ENCODE data around the gene CD9.
"Not testable (repeated sequence)": the region's sequence is repeated elsewhere in the genome, so short reads cannot be mapped to it uniquely, and the experiment has no call there.

Gene CD9

DNA sequence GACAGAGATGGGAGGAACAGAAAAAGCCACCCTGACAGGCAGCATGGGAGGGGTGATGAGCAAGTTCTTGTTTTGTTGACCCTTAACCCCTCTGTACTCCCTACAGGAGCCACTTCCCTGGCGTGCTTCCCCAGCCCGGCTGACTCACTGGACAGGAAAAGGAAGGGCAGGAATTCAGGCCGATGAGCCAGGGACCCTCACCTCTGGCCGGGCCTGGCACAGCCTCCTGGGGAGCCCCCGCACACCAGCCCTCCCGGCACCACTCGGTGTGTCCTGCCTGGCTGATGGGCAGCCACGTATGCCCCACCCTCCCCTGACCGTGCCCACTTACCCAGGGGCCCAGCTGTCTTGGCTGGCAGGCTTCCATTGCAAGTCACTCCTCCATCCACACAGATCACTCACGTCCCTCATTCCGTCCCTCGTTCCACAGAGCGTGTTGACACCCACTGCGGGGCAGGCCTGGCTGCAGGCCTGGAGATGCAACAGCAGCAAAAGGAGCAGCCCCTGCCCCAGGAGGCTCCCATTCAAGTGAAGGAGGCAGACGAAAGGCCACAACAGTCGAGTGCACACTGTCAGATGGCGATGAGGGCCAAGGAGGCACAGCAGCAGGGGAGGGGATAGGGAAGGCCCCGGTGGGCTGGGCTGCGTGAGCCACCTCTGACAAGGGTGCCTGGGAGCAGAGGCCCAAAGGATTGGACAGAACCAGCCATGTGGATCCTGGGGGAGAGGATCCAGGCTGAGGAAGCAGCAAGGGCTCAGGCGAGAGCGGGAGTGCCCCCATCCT lies 19.7 kb upstream of the CD9 start:
- no peak for DNase-seq

DNA sequence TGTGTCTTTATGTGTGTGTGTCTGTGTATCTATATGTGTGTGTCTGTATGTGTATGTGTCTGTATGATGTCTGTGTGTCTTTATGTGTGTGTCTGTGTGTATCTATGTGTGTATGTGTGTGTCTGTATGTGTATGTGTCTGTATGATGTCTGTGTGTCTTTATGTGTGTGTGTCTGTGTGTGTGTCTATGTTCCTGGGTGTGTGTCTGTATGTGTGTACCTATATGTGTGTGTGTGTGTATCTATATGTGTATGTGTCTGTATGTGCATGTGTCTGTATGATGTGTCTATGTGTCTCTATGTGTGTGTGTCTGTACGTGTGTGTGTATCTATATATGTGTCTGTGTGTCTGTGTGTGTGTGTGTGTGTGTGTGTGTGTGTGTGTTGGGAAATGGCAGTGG lies 19.0 kb upstream of the CD9 start:
- DNase-seq, result no peak

DNA sequence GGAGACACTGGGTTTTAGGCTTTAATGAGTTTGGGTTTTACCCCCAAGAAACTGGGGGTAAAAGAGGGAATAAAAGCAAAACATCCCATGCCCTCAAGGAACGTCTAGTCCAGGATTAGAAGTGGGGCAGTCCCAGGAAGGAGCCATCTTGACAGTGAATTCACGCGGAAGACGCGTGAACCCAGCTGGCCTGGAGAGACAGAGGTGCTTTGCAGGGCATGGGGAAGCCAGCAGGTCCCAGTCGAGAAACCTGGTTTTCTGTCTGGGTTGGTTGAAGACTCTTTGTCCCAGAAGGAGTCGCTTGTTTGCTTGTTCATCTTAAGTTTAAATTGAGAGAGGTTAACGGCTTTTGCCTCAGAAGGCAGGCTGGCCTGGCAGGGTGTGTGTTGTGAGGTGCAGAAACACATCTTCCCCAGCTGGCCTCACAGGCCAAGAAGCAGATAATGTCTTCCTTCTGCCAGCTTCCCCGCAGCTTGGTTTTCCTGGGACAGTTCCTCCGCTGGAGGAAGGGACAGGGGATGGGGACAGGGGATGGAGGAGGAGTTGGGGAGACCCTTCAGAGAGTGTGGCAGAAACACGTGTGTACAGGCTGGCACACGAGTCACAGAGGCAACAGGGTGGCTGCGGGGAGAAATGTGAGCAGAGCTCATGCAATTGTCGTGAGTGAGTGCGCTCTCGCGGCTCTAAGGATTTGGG lies 18.5 kb upstream of the CD9 start:
- no peak for DNase-seq

DNA sequence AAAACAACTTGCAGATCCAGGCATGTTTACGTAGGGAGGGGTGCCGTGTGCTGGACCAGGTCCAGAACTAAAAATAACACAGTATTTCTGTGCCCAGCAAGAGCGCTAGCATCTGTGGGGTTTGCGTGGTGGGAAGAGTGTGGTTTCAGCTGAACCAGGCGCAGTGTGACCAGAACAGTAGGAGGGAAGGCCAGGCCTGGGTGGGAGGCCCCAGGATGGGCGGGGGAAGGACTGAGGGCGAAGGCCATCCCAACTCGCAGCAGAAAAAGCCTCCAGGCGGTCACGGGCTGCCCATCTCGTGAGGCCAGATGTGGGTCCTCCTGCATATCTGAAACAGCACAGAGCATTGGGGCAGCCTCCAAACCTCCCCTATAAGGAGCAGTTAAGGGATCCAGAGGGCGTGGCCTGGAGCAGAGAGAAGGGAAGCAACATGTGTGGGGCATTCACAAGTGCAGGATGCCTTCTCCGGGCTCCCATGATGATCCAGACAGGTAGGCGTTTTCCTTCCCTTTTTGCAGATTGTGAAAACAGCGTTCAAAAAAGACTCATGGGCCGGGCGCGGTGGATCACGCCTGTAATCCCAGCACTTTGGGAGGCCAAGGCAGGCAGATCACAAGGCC lies 17.8 kb upstream of the CD9 start:
- no peak for DNase-seq

DNA sequence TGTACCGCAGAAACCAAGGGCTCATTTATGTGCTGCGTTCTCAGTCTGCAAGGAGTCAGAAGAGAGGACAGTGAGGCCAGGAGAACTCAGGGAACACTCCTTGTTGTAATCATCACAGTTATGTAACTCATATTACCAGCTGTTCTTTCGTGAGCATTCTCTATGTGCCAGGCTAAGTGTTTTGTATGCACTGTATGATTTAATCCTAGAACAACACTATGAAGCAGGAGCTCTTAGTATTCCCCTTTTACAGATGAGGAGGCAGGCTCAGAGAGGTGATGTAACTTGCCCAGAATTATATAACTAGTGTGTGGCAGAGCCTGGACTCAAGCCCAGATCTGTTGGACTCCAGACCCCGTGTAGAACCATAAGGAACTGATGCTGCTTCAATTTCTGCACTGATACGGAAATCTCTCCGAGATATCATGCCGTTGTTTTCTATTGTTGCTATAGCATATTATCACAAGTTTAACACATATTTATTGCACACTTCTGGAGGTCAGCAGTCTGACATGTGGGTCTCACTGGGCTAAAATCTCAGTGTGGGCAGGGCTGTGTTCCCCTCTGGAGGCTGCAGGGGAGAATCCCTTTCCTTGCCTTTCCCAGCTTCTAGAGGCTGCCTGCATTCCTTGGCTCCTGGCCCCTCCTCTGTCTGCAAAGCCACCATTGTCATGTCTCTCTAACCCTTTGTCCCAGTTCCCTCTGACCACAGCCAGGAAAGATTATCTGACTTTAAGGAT lies 16.3 kb upstream of the CD9 start:
- DNase-seq, result no peak

DNA sequence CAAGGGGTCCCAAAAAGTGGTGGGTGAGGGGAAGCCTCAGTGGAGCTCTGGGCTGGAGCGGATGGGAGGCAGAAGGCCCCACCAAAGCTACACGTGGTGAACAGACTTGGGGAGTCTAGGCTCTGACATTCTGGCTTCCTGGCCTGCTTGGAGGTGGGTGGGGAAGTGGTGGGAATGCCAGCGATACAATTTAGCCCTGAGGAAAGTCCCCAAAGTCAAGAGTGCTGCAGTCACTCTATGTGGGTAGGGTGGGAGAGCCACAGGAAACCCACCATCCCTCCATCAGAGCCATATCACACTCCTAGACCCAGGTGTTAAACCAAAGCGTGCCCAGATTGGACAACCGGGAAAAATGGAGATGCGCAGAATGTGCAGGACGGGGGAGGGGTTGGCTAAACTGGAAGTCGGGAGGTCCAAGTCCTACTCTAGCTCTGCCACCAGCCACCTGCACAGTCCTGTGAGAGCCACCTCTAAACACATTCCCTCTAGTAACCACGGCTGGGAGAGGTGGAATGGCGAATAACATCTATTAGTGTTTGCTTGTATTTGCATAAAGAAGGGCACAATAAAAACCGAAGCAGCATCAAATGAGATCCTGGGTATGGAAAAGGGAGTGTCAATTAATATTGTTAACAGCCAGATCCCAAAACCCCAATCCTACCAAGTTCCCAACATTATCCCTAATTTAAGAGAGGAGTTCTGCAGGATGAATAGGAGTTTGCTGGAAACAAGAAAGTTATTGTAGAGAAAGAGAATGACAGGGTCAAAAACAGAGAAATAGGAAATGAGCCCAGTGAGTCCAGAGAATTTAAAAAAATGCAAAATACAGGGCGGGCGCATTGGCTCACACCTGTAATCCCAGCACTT lies 14.0 kb upstream of the CD9 start:
- no peak for DNase-seq

DNA sequence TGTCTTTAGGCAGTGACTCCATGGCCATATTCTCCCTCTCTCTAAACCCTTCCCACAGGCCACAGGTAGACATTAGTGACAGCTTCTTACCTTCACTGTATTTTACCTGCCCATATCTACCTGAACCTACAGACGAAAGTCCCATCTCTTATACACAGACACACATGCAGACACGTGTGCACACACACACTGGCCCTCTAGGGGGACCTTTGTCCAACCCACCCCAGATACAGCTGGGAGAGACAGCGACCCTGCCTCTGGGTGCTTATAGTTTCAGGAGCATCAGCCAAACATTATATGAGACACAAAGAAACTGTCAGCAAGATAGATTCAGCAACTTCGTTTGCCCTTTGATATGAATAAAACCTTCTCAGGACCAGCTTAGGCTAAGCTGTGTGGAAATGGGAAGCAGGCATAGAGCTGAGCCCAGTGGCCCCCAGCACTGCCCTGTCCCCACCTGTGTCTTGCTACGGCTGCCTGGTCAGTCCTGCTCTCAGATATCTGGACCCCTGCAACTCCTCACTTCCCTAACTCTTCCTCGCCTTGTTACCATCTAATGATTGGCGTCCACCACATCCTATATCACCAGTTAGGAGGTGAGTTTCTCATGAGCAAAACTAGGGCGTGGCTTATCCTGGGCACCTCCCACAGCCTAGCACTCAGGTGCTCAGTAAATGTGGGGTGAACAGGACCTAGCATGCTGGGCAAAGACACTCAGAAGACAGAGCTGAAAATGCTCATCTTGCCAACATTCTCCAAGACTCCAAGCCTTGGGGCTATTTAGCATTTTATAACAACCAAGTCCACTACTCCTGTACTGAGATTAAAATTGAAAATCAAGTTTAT lies 12.0 kb upstream of the CD9 start:
- no peak for DNase-seq

- DNase-seq, result no peak
Observed at GRCh38 chr12:6189028-6189427, 11.2 kb upstream of the CD9 start.

DNA sequence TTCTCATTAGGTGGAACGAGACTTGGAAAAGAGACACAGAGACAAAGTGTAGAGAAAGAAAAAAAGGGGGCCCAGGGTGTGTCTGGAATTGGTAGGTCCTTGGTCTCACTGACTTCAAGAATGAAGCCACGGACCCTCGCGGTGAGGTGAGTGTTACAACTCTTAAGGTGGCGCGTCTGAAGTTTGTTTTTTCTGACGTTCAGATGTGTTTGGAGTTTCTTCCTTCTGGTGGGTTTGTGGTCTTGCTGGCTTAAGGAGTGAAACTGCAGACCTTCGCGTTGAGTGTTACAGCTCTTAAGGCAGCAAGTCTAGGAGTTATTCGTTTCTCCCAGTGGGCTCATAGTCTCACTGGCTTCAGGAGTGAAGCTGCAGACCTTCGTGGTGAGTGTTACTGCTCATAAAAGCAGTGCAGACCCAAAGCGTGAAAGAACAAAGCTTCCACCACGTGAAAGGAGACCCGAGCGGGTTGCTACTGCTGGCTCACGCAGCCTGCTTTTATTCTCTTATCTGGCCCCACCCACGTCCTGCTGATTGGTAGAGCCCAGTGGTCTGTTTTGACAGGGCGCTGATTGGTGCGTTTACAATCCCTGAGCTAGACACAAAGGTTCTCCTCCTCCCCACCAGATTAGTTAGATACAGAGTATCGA lies 10.1 kb upstream of the CD9 start:
- DNase-seq, result not testable (repeated sequence)

GRCh38 chr12:6190767-6191530 lies 9.3 kb upstream of the CD9 start:
- DNase-seq, result not testable (repeated sequence)

GRCh38 chr12:6192604-6193380 lies 7.4 kb upstream of the CD9 start:
- DNase-seq, result no peak

- no peak for DNase-seq
Observed at GRCh38 chr12:6193853-6194815, 6.1 kb upstream of the CD9 start.

DNA sequence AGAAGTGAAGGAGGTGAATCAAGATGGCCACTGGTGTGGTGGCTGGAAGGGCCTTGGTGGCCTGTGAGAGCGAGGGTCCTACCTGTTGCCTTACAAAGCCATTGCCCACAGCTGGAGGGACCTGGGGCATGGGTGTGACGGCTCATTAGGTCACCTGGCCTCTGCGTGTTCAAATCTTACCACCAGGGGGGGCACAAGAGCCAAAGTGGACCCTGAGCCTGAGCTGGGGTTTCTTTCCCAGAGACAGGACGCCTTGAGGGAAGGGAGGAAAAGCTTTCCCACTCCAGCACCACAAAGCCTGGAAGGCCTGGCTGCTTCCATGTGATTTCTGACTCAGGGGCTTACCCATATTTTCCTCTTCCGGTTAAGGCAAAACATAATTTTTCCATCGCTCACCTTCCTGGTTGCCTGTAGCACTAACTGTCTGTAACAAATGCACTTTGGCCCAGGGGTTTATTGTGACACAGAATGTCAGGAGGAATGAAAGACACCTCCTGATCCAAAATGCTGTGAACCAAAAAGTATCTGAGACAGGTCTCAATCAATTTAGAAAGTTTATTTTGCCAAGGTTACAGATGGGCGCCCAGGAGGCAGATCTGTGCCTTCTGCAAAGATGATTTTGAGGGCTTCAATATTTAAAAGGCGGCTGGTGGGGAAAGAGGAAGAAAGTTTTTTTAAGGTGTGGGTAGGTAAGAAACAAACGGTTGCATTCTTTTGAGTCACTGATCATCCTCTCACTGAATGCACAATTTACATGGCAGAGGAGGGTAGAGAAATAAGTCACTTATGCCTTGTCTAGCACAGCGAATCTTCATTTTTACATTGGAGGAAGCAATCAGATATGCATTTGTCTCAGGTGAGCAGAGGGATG lies 4.3 kb upstream of the CD9 start:
- DNase-seq, result peak; percentile 69 to 76

DNA sequence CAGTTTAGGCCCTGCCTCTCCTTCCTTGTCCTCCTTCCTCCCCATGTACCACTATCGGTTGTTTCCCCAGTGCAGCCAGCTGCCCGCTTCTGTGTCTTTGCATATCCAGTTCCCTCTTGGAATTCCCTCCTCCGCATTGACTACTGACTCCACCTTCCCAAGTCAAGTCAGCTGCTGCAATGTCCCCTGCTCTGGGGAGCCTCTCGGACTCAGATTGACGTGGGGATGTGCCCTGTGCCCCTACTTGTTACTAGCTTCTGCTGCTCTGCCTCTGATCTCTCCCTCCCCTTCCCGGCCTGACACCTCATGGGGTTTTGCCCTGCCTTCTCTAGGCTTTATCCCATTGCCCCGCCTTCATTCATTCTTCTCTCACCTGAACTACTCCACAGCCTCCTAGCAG lies 2.1 kb upstream of the CD9 start:
- DNase-seq, result no peak

DNA sequence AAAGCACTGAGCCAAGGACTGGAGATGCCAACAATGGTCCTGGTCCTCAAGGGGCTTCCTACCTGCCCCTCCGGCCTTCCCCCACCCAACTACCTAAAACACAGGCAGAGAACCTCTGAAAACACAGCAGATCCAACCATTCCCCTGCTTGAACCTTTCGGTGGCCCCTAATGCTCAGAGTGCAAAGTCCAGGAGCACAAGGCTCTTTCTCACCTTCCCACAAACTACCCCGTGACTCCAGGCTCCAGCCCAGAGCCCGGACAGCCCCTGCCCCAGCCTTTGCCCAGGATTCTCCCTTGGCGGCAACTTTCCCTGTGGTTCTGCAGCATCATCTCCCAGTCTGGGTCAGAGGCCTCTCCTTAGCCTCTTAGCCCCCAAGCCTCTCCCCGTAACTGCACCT lies 1.6 kb upstream of the CD9 start:
- no peak for DNase-seq

GRCh38 chr12:6198985-6199530 lies 1.1 kb upstream of the CD9 start:
- DNase-seq, result no peak

Data from activated CD4-positive, alpha-beta T cell treated with anti-CD3 and anti-CD28 coated beads, Interleukin-2, amount 50 U/mL, for 4 hours (primary cell).